K562 (cell line): ENCODE results near the gene AQP1. TPM values are rescaled to one million over a fixed set of nuclear protein-coding genes. Genes with fewer than 3 reads are reported as not detected.
A peak's percentile ranks its signal among the peaks of the same experiment; 100 is the strongest.

Source experiments
- ATAC-seq: fragments of 200-7000 bp; cut with Tn5 transposase; 3 replicates; pipeline ENCODE4 v1.9.1; 2020; ENCODE audit warnings: moderate library complexity
- BruUV-seq: library from RNA; stranded (reverse); fragments of 400-500 nt; replicated peaks from 2 replicates; lab custom pipeline; 2021; lab: Mats Ljungman, UMichigan
- CTCF ChIA-PET: fragments of 300-600 bp; formaldehyde crosslinking; extraction: SDS; loops from one replicate; lab custom pipeline; 2021; ENCODE audit warnings: low intra/inter-chr PET ratio; lab: Yijun Ruan, JAX
- POLR2A ChIA-PET: fragments of 300-600, 350-650 bp; sonication (Branson Sonifier 250); formaldehyde crosslinking; extraction: SDS; loops from one replicate; lab custom pipeline; 2021; ENCODE audit warnings: antibody characterized with exemption, inconsistent platforms; lab: Yijun Ruan, JAX
- DNase-seq, 4 experiments: peaks; one replicate each; pipeline versions ENCODE4 v3.0.0 to v3.0.0-alpha.2; 2011 to 2018; ENCODE audit warnings: low spot score in 3 of 4, mixed read lengths in 3 of 4; ENCODE audit errors: extremely low read depth in 1 of 4
- FAIRE-seq: peaks from 2 replicates; lab custom pipeline; 2011; peaks lifted over from hg19 to GRCh38; lab: Jason Lieb, UNC
- H2AFZ ChIP-seq: 2 replicates; pipeline ENCODE4 v1.6.0; 2011; ENCODE audit warnings: low read depth, low read length, control low read depth, inconsistent platforms
- H3K27ac ChIP-seq: fragments of 200-600 bp; 3 replicates; pipeline ENCODE4 v1.8.0; 2011; ENCODE audit warnings: low read depth, mild to moderate bottlenecking, control low read depth, inconsistent platforms, low read length, moderate library complexity, mixed read lengths; ENCODE audit errors: extremely low read depth
- H3K27me3 ChIP-seq, 2 experiments: fragments of 300-600 bp in 1 of 2; 2 replicates in 1 of 2; 3 replicates in 1 of 2; pipeline versions ENCODE4 v1.6.0 to v1.8.0; 2011; ENCODE audit warnings: inconsistent platforms in 2 of 2, low read length in 2 of 2, mild to moderate bottlenecking in 1 of 2, mixed read lengths in 1 of 2, moderate library complexity in 1 of 2; ENCODE audit not compliant: control insufficient read depth in 2 of 2, insufficient read depth in 2 of 2
- H3K36me3 ChIP-seq: fragments of 300-600 bp; 3 replicates; pipeline ENCODE4 v1.8.0; 2011; ENCODE audit warnings: mild to moderate bottlenecking, low read length, inconsistent platforms; ENCODE audit not compliant: control insufficient read depth, insufficient read depth
- H3K4me1 ChIP-seq, 2 experiments: fragments of 200-600 bp in 1 of 2; replicated peaks in 1 of 2; 2 replicates in 1 of 2; 3 replicates in 1 of 2; pipeline versions ENCODE4 v1.5.1 to v1.8.0; 2011; ENCODE audit warnings: inconsistent platforms in 2 of 2, low read length in 2 of 2, mild to moderate bottlenecking in 1 of 2, mixed read lengths in 1 of 2, moderate library complexity in 1 of 2; ENCODE audit not compliant: control insufficient read depth in 2 of 2, insufficient read depth in 2 of 2
- H3K4me2 ChIP-seq: 2 replicates; pipeline ENCODE4 v1.6.1; 2011; ENCODE audit warnings: low read length, control low read depth, inconsistent platforms, mixed read lengths; ENCODE audit not compliant: insufficient read depth
- H3K4me3 ChIP-seq: fragments of 200-600 bp; sonication (generic), shearing (Covaris generic); 2 replicates; pipeline ENCODE4 v1.5.1; 2016; ENCODE audit warnings: control low read depth, inconsistent platforms
- H3K79me2 ChIP-seq: fragments of 200-600 bp; 3 replicates; pipeline ENCODE4 v1.8.0; 2011; ENCODE audit warnings: low read length, inconsistent platforms; ENCODE audit not compliant: control insufficient read depth, insufficient read depth
- H3K9ac ChIP-seq, 2 experiments: 2 replicates each; pipeline versions ENCODE4 v1.6.0 to v1.6.1; 2011; ENCODE audit warnings: low read depth in 2 of 2, low read length in 2 of 2, control low read depth in 1 of 2, inconsistent platforms in 1 of 2, mild to moderate bottlenecking in 1 of 2, mixed read lengths in 1 of 2; ENCODE audit not compliant: insufficient read depth in 1 of 2
- H3K9me1 ChIP-seq: one replicate; pipeline ENCODE4 v1.6.0; 2011; ENCODE audit warnings: inconsistent platforms, mild to moderate bottlenecking, low read length, moderate library complexity; ENCODE audit not compliant: control insufficient read depth, insufficient read depth
- H3K9me3 ChIP-seq: replicated peaks from 2 replicates; pipeline ENCODE4 v1.5.1; 2011; ENCODE audit warnings: low read depth, low read length, inconsistent platforms; ENCODE audit not compliant: control insufficient read depth, insufficient read depth
- H4K20me1 ChIP-seq: replicated peaks from 2 replicates; pipeline ENCODE4 v1.6.1; 2011; ENCODE audit warnings: low read length, inconsistent platforms, mixed read lengths; ENCODE audit not compliant: control insufficient read depth, insufficient read depth
- ELK1 ChIP-seq: sonication (generic); formaldehyde crosslinking; IDR thresholded peaks from 2 replicates; pipeline ENCODE4 v1.8.1; 2022; ENCODE audit warnings: missing genetic modification reagents
- PHF20 ChIP-seq: fragments of 450-650 bp; IDR thresholded peaks from 2 replicates; pipeline ENCODE4 v1.6.1; 2018; ENCODE audit not compliant: partially characterized antibody
- WGBS: fragments of 100-300 bp; shearing (Covaris generic); methylation state at CpG from one replicate; pipeline ENCODE4 v1.1.6; 2016; ENCODE audit warnings: low coverage, mixed read lengths; ENCODE audit not compliant: insufficient coverage; ENCODE audit errors: missing lambda C conversion rate; 5-methylcytosine and 5-hydroxymethylcytosine counted together
- in situ Hi-C: fragments of 300-500 bp; cut with MboI; formaldehyde crosslinking; loops from 4 replicates; pipeline ENCODE4 v1.15.0; 2018; ENCODE audit warnings: inconsistent platforms, mixed read lengths
- intact Hi-C: fragments of 100-400 bp; cut with micrococcal nuclease; formaldehyde crosslinking; loops from 2 replicates; pipeline ENCODE4 v1.14.2; 2022
- polyA plus RNA-seq, 8 experiments: library from polyadenylated mRNA; depleted of rRNA in 4 of 8; stranded (reverse) in 5 of 8; unstranded in 3 of 8; fragments of >200 nt; fragmentation: Nextera tagmentation in 2 of 8; fragmentation: Illumina TruSeq in 1 of 8; extraction: Ambion mirVana in 2 of 8; extraction: Trizol in 1 of 8; gene quantifications; 2 replicates each; pipeline versions ENCODE4 v1.2.1 to v1.2.3, GENCODE V29; 2011 to 2014; ENCODE audit warnings: inconsistent platforms in 1 of 8, missing spikeins in 1 of 8
- total RNA-seq, 7 experiments: library from RNA; depleted of rRNA in 6 of 7; stranded (reverse); fragments of >200 nt in 6 of 7; fragmentation: Illumina TruSeq in 2 of 7; extraction: Trizol in 2 of 7; gene quantifications; 2 replicates each; pipeline versions ENCODE4 v1.2.1 to v1.2.3, GENCODE V29; 2011 to 2021; ENCODE audit warnings: low replicate concordance in 1 of 7

The AQP1 gene
- total and polyA plus RNA-seq, 9 of the 15 experiments (the other 6 are each of a cell fraction or from before 2014, with no cell fraction given): 0.18 to 12.6 (median 4.1) TPM

GRCh38 chr7:30928254-30928872, 16.7 kb downstream of the AQP1 start:
- POLR2A ChIA-PET: no interaction called here
- in situ Hi-C loops: no loop called here

More at GRCh38 chr7:30928254-30928872, 16.7 kb downstream of the AQP1 start:
- Histone ChIP-seq H3K36me3 (no peaks in the 10 kb centered on the region), H3K27ac (no peak overlapping the region), H3K4me1 (peaks cover 5 to 20% of the 10 kb centered on the region in 2 experiments; a peak in 4 of 5 replicates), H3K4me3 (no peak overlapping the region), H3K9me1 (peaks cover 7% of the 10 kb centered on the region), H4K20me1 (no peaks in the 10 kb centered on the region), H3K79me2 (no peaks in the 10 kb centered on the region), H3K4me2 (no peak overlapping the region), H2AFZ (no peak overlapping the region), H3K9ac (no peak overlapping the region), H3K27me3 (no peaks in the 10 kb centered on the region), H3K9me3 (no peaks in the 10 kb centered on the region)
- TF ChIP-seq PHF20: no peak
- no peak for TF ChIP-seq ELK1
- no peak for ATAC-seq
- DNase-seq: peak in 2 of 4 experiments; percentile 3
- no TSS peak for BruUV-seq
- CTCF ChIA-PET: no interaction called here
- intact Hi-C loops: no loop called here
- 57% methylated on average over 10 of the region's 13 CpGs for WGBS
- FAIRE-seq: no peak
